HG03457 (cell line): ENCODE results near the gene UBA1.

ENCODE experiments used
- ATAC-seq: cut with Tn5 transposase; IDR thresholded peaks from one replicate; pipeline ENCODE4 v1.9.1; 2021; ENCODE audit warnings: moderate number of reproducible peaks; ENCODE audit not compliant: unreplicated experiment

Gene UBA1

GRCh38 chrX:47169726-47170515 lies 23.7 kb upstream of the UBA1 start:
- no peak for ATAC-seq

GRCh38 chrX:47170861-47171692 lies 22.6 kb upstream of the UBA1 start:
- ATAC-seq: no peak

GRCh38 chrX:47171996-47172395 lies 21.6 kb upstream of the UBA1 start:
- no peak for ATAC-seq

- no peak for ATAC-seq
Measured at GRCh38 chrX:47172549-47172948, 21.1 kb upstream of the UBA1 start.

- ATAC-seq: no peak
Measured at GRCh38 chrX:47172971-47173792, 20.4 kb upstream of the UBA1 start.

- no peak for ATAC-seq
Measured at GRCh38 chrX:47174376-47174775, 19.3 kb upstream of the UBA1 start.

- ATAC-seq: no peak
Measured at GRCh38 chrX:47174846-47175587, 18.6 kb upstream of the UBA1 start.

- ATAC-seq: no peak
Measured at GRCh38 chrX:47175588-47175980, 18.0 kb upstream of the UBA1 start.

GRCh38 chrX:47176101-47176740 lies 17.4 kb upstream of the UBA1 start:
- ATAC-seq: no peak

- ATAC-seq: no peak
Measured at GRCh38 chrX:47177079-47177478, 16.6 kb upstream of the UBA1 start.

GRCh38 chrX:47178337-47178736 lies 15.3 kb upstream of the UBA1 start:
- no peak for ATAC-seq

GRCh38 chrX:47179221-47179927 lies 14.3 kb upstream of the UBA1 start:
- no peak for ATAC-seq

GRCh38 chrX:47179928-47180255 lies 13.7 kb upstream of the UBA1 start:
- no peak for ATAC-seq

- no peak for ATAC-seq
Measured at GRCh38 chrX:47180346-47180745, 13.3 kb upstream of the UBA1 start.

GRCh38 chrX:47181301-47181700 lies 12.3 kb upstream of the UBA1 start:
- no peak for ATAC-seq

- ATAC-seq: no peak
Measured at GRCh38 chrX:47182106-47182700, 11.4 kb upstream of the UBA1 start.

GRCh38 chrX:47184486-47184885 lies 9.1 kb upstream of the UBA1 start:
- no peak for ATAC-seq

GRCh38 chrX:47185241-47185640 lies 8.4 kb upstream of the UBA1 start:
- ATAC-seq: no peak

- no peak for ATAC-seq
Measured at GRCh38 chrX:47186096-47186740, 7.4 kb upstream of the UBA1 start.
